IMR-90 (cell line): Measurements from ENCODE around the gene C1QTNF1. TPM values are rescaled to one million over a fixed set of nuclear protein-coding genes. Genes with fewer than 3 reads are reported as not detected.
"Not testable (repeated sequence)": the region's sequence is repeated elsewhere in the genome, so short reads cannot be mapped to it uniquely, and the experiment has no call there.

Experiments
- ATAC-seq: fragments of 200-7000 bp; cut with Tn5 transposase; 2 replicates; pipeline ENCODE4 v1.9.1; 2020; ENCODE audit warnings: low read depth, mild to moderate bottlenecking, moderate library complexity
- BruUV-seq: library from RNA; stranded (reverse); fragments of 400-500 nt; replicated peaks from 2 replicates; lab custom pipeline; 2021; lab: Mats Ljungman, UMichigan
- CTCF ChIA-PET: fragments of 300-600 bp; formaldehyde crosslinking; extraction: SDS; loops from one replicate; lab custom pipeline; 2021; ENCODE audit warnings: antibody characterized with exemption; lab: Yijun Ruan, JAX
- POLR2A ChIA-PET: fragments of 300-600 bp; sonication (Branson Sonifier 250); formaldehyde crosslinking; loops from one replicate; lab custom pipeline; 2022; ENCODE audit warnings: antibody characterized with exemption; ENCODE audit not compliant: unreplicated experiment; lab: Charles Lee
- DNase-seq: peaks from one replicate; pipeline ENCODE4 v3.0.0; 2013
- H2AFZ ChIP-seq: replicated peaks from 2 replicates; pipeline ENCODE3; 2013; ENCODE audit warnings: low read length, mild to moderate bottlenecking; ENCODE audit not compliant: poor library complexity
- H2AK5ac ChIP-seq: 2 replicates; pipeline ENCODE4 v1.6.1; 2013; ENCODE audit warnings: low read depth, low read length, inconsistent platforms
- H2AK9ac ChIP-seq: replicated peaks from 2 replicates; pipeline ENCODE3; 2013; ENCODE audit warnings: mild to moderate bottlenecking, low read depth, low read length, moderate library complexity; ENCODE audit not compliant: poor library complexity
- H2BK120ac ChIP-seq: 2 replicates; pipeline ENCODE4 v1.6.1; 2013; ENCODE audit warnings: low read depth, low read length, inconsistent platforms
- H2BK15ac ChIP-seq: 3 replicates; pipeline ENCODE4 v1.6.1; 2013; ENCODE audit warnings: low read depth, low read length, inconsistent platforms
- H2BK20ac ChIP-seq: 2 replicates; pipeline ENCODE4 v1.6.1; 2013; ENCODE audit warnings: low read depth, mild to moderate bottlenecking, inconsistent platforms, low read length, moderate library complexity
- H2BK5ac ChIP-seq: 2 replicates; pipeline ENCODE4 v1.6.1; 2013; ENCODE audit warnings: mild to moderate bottlenecking, low read depth, low read length, inconsistent platforms; ENCODE audit not compliant: poor library complexity, severe bottlenecking
- H3K14ac ChIP-seq: replicated peaks from 2 replicates; pipeline ENCODE4 v1.6.1; 2013; ENCODE audit warnings: low read depth, low read length, inconsistent platforms
- H3K18ac ChIP-seq: 2 replicates; pipeline ENCODE4 v1.6.1; 2013; ENCODE audit warnings: low read depth, low read length, control low read depth
- H3K23ac ChIP-seq: 2 replicates; pipeline ENCODE4 v1.6.1; 2013; ENCODE audit warnings: low read depth, low read length, inconsistent platforms
- H3K27ac ChIP-seq: 2 replicates; pipeline ENCODE4 v1.5.1; 2013; ENCODE audit warnings: mild to moderate bottlenecking, control low read depth, low read length; ENCODE audit not compliant: insufficient read depth
- H3K27me3 ChIP-seq: 2 replicates; pipeline ENCODE4 v1.6.1; 2013; ENCODE audit warnings: low read length; ENCODE audit not compliant: control insufficient read depth, insufficient read depth
- H3K36me3 ChIP-seq: 2 replicates; pipeline ENCODE4 v1.6.1; 2013; ENCODE audit warnings: low read length, mixed read lengths; ENCODE audit not compliant: control insufficient read depth, insufficient read depth
- H3K4ac ChIP-seq: 2 replicates; pipeline ENCODE4 v1.6.1; 2013; ENCODE audit warnings: low read depth, low read length, inconsistent platforms
- H3K4me1 ChIP-seq: 2 replicates; pipeline ENCODE4 v1.6.1; 2013; ENCODE audit warnings: low read length, mixed read lengths; ENCODE audit not compliant: control insufficient read depth, insufficient read depth
- H3K4me2 ChIP-seq: 2 replicates; pipeline ENCODE4 v1.6.1; 2013; ENCODE audit warnings: low read depth, mild to moderate bottlenecking, control low read depth, low read length, moderate library complexity
- H3K4me3 ChIP-seq: 2 replicates; pipeline ENCODE4 v1.5.1; 2013; ENCODE audit warnings: low read depth, mild to moderate bottlenecking, control low read depth, low read length, moderate library complexity; ENCODE audit not compliant: insufficient read depth
- H3K56ac ChIP-seq: 2 replicates; pipeline ENCODE4 v1.6.1; 2013; ENCODE audit warnings: low read length, inconsistent platforms; ENCODE audit not compliant: insufficient read depth; ENCODE audit errors: extremely low read depth
- H3K79me1 ChIP-seq, 2 experiments: 2 replicates each; pipeline ENCODE4 v1.6.1; 2013; ENCODE audit warnings: low read length in 2 of 2, inconsistent platforms in 1 of 2, low read depth in 1 of 2
- H3K9ac ChIP-seq: 2 replicates; pipeline ENCODE4 v1.6.1; 2013; ENCODE audit warnings: low read depth, low read length, control low read depth
- H3K9me1 ChIP-seq: 2 replicates; pipeline ENCODE4 v1.6.1; 2013; ENCODE audit warnings: low read length, inconsistent platforms; ENCODE audit not compliant: insufficient read depth
- H3K9me3 ChIP-seq: 2 replicates; pipeline ENCODE4 v1.6.1; 2013; ENCODE audit warnings: low read length; ENCODE audit not compliant: control insufficient read depth, insufficient read depth
- H4K20me1 ChIP-seq: 2 replicates; pipeline ENCODE4 v1.6.1; 2013; ENCODE audit warnings: low read length, inconsistent platforms; ENCODE audit not compliant: insufficient read depth
- H4K5ac ChIP-seq: 2 replicates; pipeline ENCODE4 v1.6.1; 2013; ENCODE audit warnings: mild to moderate bottlenecking, low read depth, low read length, control low read depth
- H4K8ac ChIP-seq, 2 experiments: 2 replicates each; pipeline ENCODE4 v1.6.1; 2013; ENCODE audit warnings: low read depth in 2 of 2, low read length in 2 of 2, control low read depth in 1 of 2, inconsistent platforms in 1 of 2
- H4K91ac ChIP-seq: 2 replicates; pipeline ENCODE4 v1.6.1; 2013; ENCODE audit warnings: low read depth, low read length, inconsistent platforms; ENCODE audit not compliant: insufficient read depth
- WGBS, 2 experiments: methylation state at CpG; one replicate each; pipeline versions ENCODE4 v1.1.5 to v1.1.7; 2013; ENCODE audit warnings: missing lambda C conversion rate in 2 of 2; ENCODE audit not compliant: insufficient read length in 1 of 2; ENCODE audit errors: extremely low coverage in 2 of 2; 5-methylcytosine and 5-hydroxymethylcytosine counted together
- dilution Hi-C: fragments of 300-500 bp; cut with HindIII; formaldehyde crosslinking; loops from one replicate; pipeline ENCODE4 v1.14.3; 2018; ENCODE audit warnings: low sequenced_read_pairs; ENCODE audit not compliant: unreplicated experiment
- in situ Hi-C: fragments of 300-500 bp; cut with MboI; formaldehyde crosslinking; loops from 3 replicates; pipeline ENCODE4 v1.14.3; 2019; ENCODE audit warnings: low sequenced_read_pairs, inconsistent platforms, mixed read lengths
- intact Hi-C: fragments of 100-400 bp; cut with micrococcal nuclease; formaldehyde crosslinking; loops from 2 replicates; pipeline ENCODE4 v1.10.0; 2022
- polyA plus RNA-seq, 3 experiments: library from polyadenylated mRNA; depleted of rRNA; stranded (reverse); fragments of >200 nt; gene quantifications; 2 replicates each; pipeline ENCODE4 v1.2.3, GENCODE V29; 2012; ENCODE audit warnings: low replicate concordance in 1 of 3
- total RNA-seq: library from RNA; depleted of rRNA; stranded (reverse); fragments of >200 nt; gene quantifications from 2 replicates; pipeline ENCODE4 v1.2.3, GENCODE V29; 2012
- TF ChIP-seq, protein P1 (sequence below): fragments of 150-350 bp; IDR thresholded peaks from 2 replicates; pipeline ENCODE4 v1.6.1; 2017; ENCODE audit warnings: mild to moderate bottlenecking, antibody characterized with exemption, low read length, low read depth

The C1QTNF1 gene
- total and polyA plus RNA-seq, 2 of the 4 experiments (the other 2 are of a cell fraction): 3.4 to 8.4 TPM

DNA sequence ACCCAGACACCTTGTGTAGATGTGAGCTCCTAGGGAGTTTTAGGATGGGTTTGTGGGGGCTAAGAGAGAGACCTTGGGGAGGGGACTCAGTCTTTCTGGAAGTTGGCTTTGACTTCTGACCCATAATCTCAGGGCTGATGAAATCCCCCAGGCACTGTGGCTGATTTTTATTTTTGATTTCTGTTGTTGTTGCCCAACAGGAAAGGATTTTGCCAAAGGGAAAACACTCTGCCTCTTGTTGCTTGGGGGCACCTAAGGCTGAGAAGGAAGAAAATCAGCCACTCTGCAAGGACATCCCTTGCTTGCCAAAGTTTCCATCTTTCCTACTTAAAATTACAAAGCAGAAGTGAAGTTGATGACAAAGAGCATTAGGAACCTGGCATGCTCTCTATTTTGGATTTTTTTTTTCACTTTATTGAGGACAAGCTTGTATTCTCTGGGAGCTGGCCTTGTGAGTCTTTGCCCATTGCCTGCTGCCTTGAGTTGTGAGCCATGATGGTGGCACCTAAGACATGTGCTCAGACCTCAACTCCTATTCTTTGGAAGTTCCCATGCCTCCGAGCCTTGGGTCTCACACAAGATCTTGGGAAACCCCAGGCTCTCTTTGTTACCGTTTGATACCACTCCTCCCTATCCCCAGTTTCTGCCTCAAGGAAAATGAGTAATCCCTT lies 3.2 kb upstream of the C1QTNF1 start (continued):
- TF ChIP-seq, protein P1, sequence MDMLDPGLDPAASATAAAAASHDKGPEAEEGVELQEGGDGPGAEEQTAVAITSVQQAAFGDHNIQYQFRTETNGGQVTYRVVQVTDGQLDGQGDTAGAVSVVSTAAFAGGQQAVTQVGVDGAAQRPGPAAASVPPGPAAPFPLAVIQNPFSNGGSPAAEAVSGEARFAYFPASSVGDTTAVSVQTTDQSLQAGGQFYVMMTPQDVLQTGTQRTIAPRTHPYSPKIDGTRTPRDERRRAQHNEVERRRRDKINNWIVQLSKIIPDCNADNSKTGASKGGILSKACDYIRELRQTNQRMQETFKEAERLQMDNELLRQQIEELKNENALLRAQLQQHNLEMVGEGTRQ: no peak

DNA sequence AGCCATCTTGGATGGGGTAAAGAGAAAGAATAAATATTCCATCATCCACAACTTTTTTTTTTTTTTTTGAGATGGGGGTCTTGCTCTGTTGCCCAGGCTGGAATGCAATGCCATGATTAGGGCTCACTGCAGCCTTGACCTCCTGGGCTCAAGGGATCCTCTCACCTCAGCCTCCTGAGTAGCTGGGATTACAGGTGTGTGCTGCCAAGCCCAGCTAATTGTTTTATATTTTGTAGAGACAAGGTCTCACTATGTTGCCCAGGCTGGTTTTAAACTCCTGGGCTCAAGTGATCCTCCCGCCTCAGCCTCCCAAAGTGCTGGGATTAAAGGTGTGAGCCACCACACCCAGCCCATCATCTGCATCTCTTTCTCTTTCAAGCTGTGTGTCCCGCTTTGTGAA lies 2.0 kb upstream of the C1QTNF1 start:
- H2AFZ ChIP-seq, H3K4me2 ChIP-seq, H4K8ac ChIP-seq, POLR2A ChIA-PET, H2AK5ac ChIP-seq, H3K14ac ChIP-seq, H4K20me1 ChIP-seq, H3K36me3 ChIP-seq, H3K4ac ChIP-seq, BruUV-seq, H4K5ac ChIP-seq, H3K27ac ChIP-seq, H2BK5ac ChIP-seq, intact Hi-C loops, H2AK9ac ChIP-seq, DNase-seq, H3K18ac ChIP-seq, dilution Hi-C loops, CTCF ChIA-PET, H2BK120ac ChIP-seq, H2BK20ac ChIP-seq, H3K23ac ChIP-seq, H3K9ac ChIP-seq, H2BK15ac ChIP-seq, H3K4me3 ChIP-seq, ATAC-seq, H3K9me3 ChIP-seq, H3K27me3 ChIP-seq, H3K56ac ChIP-seq, H4K91ac ChIP-seq: not testable (repeated sequence)
- in situ Hi-C loops: loop anchor here (5.0 kb wide), 1 partner anchor 60 kb away; no protein-coding TSS in a partner anchor
- WGBS, 2 experiments: 100% methylated on average over 2 of the region's 2 CpGs; no CpG with 5 or more reads in 1 of the 2 experiments
- Histone ChIP-seq H3K79me1 (peaks cover 0 to 21% of the 10 kb centered on the region in 2 experiments; a peak in 1 of 4 replicates), H3K4me1 (peaks cover 23% of the 10 kb centered on the region), H3K9me1 (peaks cover 10% of the 10 kb centered on the region)
